SH-SY5Y (cell line): ENCODE measurements around the gene MVK.

Experiments used
- GATA2 ChIP-seq: IDR thresholded peaks from 2 replicates; pipeline ENCODE4 v1.6.1; 2011; ENCODE audit warnings: mild to moderate bottlenecking, low read depth, low read length
- GATA3 ChIP-seq: IDR thresholded peaks from 2 replicates; pipeline ENCODE4 v1.6.1; 2011; ENCODE audit warnings: low read depth, mild to moderate bottlenecking, low read length, moderate library complexity

DNA sequence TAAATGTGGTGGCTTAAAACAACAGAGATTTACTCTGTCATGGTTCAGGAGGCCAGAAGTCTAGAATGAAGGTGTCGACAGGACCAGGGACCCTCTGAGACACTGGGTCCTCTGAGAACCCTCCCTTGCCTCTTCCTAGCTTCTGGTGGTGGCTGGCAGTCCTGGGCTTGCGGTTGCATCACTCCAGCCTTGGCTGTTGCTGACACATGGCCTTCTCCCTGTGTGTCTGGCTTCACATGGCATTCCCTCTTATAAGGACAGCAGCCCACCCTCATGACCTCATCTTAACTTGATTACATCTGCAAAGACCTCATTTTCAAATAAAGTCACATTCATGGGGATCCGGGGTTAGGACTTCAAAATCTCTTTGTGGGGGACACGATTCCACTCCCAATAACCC, 36.9 kb downstream of the MVK start:
- TF ChIP-seq GATA2 (no peak), GATA3 (no peak)
